ENCODE measurements around the gene POMP.
"Not testable (repeated sequence)": the region's sequence is repeated elsewhere in the genome, so short reads cannot be mapped to it uniquely, and the experiment has no call there.

POMP gene

GRCh38 chr13:28636677-28637317 lies 22.1 kb upstream of the POMP start:
- FAIRE-seq (no peak), DNase-seq (ENCODE audit: insufficient read length, low spot score) (peak; percentile 42)

DNA sequence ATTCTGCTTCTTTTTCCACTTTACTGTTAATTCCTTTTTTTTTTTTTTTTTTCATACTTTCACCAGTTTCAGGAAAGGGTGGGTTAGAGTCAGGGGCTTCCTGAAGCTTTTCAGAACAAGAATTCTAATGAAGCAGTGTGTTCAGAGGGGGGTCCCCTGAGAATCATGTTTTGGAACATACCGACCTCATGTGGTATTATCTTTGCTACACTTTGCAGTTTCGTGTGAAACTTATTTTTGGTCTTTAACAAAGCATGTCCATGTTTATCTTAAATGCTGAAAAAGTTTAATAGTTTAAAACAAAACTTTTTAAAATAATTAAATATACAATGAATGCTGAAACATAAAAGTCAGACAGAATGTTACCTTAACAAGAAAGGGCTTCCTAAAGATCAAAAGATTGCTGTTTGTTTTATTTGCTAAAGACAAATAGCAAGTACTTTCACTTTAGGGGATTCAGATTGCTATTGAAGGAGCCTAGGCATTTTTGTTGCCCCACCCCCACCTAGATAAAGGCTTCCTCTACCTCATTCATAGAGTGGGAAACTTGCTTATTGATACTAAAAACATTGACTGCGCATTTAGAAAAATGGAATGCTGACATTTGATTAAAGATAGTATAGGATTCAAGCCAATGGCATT lies 21.1 kb upstream of the POMP start:
- FAIRE-seq = no peak

GRCh38 chr13:28638756-28639155 lies 20.2 kb upstream of the POMP start:
- no peak for DNase-seq (ENCODE audit: insufficient read length, low spot score)
- no peak for FAIRE-seq

More for the DNA sequence above, 21.1 kb upstream of the POMP start:
- no peak for DNase-seq (ENCODE audit: insufficient read length, low spot score)

DNA sequence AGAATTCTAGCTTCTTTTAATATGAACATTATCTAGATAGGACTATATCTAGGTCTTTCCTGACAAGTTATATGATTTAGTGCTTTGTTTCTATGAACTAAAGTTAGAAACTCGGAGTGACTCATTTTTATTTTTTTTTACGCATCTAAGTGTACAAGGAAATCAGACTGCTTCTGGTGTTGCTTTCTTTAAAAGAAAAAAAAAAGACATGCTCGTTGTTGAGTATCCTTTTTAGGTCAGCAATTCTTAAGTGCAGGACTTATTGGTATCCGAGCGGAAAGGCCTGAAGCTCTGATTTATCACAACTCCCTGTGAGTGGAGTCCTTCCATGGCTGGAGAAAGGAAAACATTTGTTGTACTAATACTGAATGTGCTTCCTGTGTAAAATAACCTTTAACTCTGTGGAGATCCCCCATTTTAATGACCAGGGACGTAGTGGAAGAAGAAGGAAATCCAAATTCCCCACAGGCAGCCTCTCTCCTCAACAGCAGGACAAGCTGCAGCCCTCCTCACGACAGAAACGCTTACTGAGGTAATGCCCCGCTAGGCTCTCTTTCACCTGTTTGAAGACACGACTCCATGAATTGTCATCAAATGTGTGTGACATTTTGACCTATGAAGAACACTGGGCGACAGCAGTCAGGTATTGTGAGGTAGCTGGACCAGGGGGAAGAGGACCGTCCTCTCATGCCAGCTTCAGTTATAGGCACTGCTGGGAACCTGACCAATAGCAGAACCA lies 17.9 kb upstream of the POMP start:
- no peak for DNase-seq (ENCODE audit: insufficient read length, low spot score)
- no peak for FAIRE-seq

DNA sequence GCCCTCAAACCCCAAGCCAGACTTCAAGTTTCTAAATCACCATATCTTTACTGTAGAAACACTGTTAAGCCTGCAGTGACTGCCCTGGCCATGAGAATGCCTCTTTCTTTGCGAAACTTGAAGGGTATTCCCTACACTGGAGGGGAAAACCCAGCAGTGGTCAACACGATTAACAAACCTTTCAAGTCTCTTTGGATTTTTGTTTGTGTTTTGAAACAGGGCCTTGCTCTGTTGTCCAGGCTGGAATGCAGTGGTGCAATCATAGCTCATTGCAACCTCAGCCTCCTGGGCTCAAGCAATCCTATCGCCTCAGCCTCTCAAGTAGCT lies 17.4 kb upstream of the POMP start:
- DNase-seq (ENCODE audit: insufficient read length, low spot score) = no peak
- no peak for FAIRE-seq

DNA sequence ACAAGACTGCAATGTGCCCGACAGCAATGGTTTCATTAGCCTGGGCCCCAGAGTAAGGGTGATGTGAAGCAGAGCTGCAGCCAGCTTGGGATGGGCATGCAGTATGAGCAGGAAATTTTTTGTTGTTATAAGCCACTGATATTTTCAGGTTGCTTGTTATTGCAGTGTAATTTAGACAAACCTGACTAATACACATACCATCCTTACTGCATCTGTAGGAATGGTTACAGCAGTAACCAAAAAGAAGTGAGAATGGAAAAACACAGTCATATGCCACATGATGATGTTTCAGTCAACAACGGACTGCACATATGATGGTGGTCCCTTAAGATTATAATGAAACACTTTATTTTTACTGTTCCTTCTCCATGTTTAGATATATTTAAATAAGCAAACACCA lies 8.6 kb upstream of the POMP start:
- FAIRE-seq = no peak
- no peak for DNase-seq (ENCODE audit: insufficient read length, low spot score)

GRCh38 chr13:28651810-28652401 lies 7.0 kb upstream of the POMP start:
- no peak for DNase-seq (ENCODE audit: insufficient read length, low spot score)
- FAIRE-seq = no peak

DNA sequence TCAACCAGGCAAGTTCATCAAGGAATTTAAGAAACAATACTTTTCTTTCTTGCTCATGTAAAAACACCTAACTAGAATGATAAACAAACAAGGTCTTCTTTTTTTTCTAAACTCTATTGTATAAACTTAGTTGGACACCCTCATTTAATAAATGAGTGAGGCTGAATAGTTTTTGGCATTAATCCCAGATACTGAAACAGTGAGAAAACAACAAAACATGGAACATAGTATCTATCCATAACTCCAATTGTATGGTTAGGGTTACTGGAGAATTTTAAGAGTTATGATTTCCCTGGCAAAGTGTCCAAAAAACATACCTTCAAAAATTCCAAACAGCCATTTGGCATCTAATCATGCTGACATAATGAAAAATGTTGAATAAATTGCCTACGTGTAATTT lies 5.8 kb upstream of the POMP start:
- no peak for DNase-seq (ENCODE audit: insufficient read length, low spot score)
- no peak for FAIRE-seq

DNA sequence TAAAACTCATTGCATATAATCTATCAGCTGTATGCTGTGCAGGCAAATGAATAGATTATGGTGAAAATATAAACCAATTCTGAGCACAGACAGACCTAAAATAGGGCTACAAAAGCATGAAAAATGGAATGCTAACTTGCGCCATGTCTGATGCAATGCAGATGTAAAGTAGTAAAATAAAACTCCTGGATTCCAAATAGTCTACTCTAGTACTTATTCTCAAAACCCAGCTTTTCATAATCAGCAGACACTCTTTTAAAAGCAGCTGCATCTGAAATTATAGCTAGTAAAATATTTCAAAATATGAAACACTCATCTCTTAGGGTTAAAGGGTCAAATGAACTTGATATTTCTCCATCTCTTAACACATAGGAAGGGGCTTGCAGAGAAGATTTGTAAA lies 4.7 kb upstream of the POMP start:
- FAIRE-seq (no peak), DNase-seq (ENCODE audit: insufficient read length, low spot score) (no peak)

DNA sequence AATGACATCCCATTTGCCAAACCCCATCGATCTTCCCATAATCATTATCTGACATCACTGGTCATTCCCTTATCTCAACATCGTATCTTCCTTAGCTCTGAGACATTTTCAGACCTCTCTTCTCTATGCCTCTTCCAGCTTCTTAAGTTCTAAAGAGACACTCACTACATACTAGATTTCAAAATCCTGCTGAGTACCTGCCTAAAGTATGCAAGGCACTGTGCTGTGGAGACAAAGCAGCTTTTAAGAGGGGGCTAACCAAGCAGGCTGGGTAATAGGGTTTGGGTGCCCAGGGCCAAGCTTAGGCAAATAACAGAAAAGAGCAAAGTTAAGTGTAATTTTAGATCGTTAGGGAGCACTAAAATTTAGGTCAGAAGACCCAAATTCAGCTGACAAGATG lies 3.4 kb upstream of the POMP start:
- no peak for FAIRE-seq
- DNase-seq (ENCODE audit: insufficient read length, low spot score) = no peak

DNA sequence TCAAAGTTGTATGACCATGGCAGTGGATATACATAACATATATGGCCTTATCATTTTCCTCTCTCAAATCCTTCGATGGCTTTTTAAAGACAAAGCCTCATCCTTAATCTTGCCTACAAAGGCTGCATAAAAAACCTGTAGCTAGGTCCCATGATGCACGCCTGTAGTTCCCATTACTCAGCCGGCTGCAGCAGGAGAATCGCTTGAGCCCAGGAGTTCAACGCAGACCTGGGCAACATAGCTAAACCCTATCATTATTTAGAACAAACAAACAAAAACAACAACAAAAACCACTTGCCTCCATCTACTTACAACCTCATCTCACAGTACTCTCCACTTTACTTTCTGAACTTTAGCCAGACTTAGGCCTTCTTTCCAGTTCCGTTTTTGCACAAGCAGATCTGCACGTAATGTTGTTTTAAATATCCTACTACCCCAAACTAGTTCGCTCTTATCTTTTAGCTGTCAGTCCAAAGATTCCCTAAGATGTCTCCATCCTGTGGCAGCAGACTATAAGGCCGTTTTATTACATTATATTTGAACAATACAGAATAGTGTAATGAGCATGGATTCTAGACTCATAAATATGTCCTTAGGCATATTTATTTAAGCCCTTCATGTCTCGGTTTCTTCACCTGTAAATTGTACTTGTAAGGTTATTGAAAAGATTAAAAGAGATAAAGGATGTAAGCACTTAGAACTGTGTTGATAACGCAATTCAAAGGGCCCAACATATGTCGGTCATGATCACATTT lies 969 bp upstream of the POMP start:
- FAIRE-seq = no peak
- DNase-seq (ENCODE audit: insufficient read length, low spot score) = no peak

- DNase-seq (ENCODE audit: insufficient read length, low spot score) (no peak), FAIRE-seq (no peak)
These were observed 463 bp upstream of the POMP start for GRCh38 chr13:28658539-28658795.

DNA sequence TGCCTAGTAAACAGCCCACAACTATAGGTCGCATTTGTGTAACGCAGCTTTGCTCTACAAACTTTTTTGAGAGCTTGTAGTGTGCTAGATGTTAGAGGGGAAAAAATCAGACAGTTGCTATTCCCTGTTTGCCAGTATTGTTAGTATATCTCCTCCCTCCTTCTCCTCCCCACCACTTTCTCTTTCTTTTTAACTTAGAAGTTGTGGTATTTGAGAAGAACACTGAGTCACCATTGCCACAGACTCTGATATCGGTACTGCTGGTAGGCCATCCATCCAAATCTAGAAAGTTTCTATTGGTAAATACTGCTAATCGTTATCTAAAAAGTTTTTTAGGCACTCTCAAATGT lies 666 bp downstream of the POMP start:
- DNase-seq (ENCODE audit: insufficient read length, low spot score) (no peak), FAIRE-seq (no peak)

- FAIRE-seq (no peak), DNase-seq (ENCODE audit: insufficient read length, low spot score) (no peak)
These were observed 8.1 kb downstream of the POMP start for GRCh38 chr13:28666897-28667488.

DNA sequence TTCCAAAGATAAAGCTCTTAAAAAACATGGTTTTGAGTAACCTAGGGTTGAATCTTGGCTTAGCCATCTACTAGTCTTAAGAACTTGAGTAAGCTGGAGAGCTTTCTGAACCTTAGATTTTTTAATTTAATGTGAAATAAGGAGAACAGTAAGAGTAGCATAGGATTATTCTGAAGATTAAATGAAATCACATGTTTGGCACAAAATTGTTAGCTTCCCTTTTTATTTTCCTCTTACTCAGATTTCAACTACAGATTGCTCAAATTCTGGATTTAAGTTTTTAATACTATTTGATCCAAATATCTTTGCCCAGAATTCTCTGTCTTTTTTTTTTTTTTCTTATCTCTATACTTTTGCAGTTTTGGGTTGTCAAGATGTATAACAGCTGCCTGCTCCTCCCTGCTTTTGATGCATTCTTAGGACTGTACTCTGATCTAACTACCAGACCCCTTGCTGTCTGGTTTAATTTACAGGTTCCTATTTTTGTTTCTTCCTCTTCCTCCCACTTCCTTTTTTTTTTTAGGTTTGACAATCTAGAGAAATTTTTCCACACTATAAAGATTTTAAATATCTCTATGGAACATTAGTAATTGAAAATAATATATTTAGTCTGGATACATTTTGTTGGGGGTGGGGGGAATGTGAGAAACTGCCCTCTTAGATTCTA lies 12.3 kb downstream of the POMP start:
- no peak for DNase-seq (ENCODE audit: insufficient read length, low spot score)
- FAIRE-seq = no peak

- DNase-seq (ENCODE audit: insufficient read length, low spot score) (no peak), FAIRE-seq (no peak)
These were observed 19.9 kb downstream of the POMP start for GRCh38 chr13:28678809-28679208.

DNA sequence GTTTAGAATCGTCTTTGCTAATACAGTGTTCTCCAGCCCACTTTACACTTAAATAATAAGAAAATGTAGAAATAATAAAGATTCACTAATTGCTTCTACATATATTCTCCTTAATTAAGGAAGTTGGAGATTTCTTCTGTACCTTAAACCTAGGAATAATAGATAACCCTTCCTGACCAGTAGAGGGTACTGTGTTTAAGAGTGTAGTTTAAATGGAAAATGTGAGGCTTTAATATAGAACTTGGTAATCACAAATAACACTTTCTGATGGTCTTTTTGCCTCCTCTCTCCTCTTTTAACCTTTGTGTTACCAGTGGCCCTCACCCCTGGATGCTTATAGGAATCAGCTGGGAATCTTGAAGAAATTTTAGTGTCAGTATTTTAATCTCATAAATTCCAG lies 20.7 kb downstream of the POMP start:
- FAIRE-seq = no peak

GRCh38 chr13:28680541-28680940 lies 21.6 kb downstream of the POMP start:
- DNase-seq (ENCODE audit: insufficient read length, low spot score) = no peak
- FAIRE-seq = no peak

More for the DNA sequence above, 20.7 kb downstream of the POMP start:
- no peak for DNase-seq (ENCODE audit: insufficient read length, low spot score)

DNA sequence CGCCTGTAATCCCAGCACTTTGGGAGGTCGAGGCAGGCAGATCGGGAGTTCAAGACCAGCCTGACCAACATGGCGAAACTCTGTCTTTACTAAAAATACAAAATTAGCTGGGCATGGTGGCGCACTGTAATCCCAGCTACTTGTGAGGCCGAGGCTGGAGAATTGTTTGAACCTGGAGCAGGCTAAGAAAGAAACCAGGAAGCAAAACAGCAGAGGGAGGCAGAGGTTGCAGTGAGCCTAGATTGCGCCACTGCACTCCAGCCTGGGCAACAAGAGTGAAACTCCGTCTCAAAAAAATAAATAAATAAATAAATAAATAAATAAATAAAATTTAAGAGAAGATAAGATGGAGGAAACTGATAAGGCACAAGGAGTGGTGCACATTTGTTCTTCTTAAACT lies 24.2 kb downstream of the POMP start:
- not testable (repeated sequence) for DNase-seq (ENCODE audit: insufficient read length, low spot score); FAIRE-seq

- DNase-seq (ENCODE audit: insufficient read length, low spot score) = no peak
- no peak for FAIRE-seq
These were observed 25.3 kb downstream of the POMP start for GRCh38 chr13:28684257-28684656.

DNA sequence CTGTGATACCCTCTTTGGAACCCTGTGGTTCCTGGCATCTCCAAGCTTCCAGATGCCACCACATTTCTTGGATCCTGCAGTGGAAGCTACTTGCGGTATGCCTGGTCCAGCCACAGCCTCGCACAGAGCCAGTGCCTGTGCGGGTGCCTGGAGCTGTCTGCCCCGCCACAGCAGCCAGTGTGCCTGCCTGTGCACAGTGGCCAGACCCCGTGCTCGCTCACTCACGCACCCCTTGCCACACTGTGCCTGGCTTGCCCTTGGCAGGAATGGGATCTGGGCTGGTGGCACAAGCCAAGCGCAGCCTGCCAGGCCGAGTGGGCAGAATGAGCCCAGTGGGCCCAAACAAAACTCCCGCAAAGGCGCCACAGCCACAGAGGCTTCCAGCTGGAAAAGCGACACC lies 26.2 kb downstream of the POMP start:
- FAIRE-seq (no peak), DNase-seq (ENCODE audit: insufficient read length, low spot score) (no peak)

Measured in HTR-8/SVneo (cell line).